HG03066 (cell line): ENCODE measurements around the gene OSBPL7.

Experiments
- ATAC-seq: cut with Tn5 transposase; IDR thresholded peaks from one replicate; pipeline ENCODE4 v1.9.1; 2021; ENCODE audit warnings: low read depth; ENCODE audit not compliant: unreplicated experiment

OSBPL7 gene

DNA sequence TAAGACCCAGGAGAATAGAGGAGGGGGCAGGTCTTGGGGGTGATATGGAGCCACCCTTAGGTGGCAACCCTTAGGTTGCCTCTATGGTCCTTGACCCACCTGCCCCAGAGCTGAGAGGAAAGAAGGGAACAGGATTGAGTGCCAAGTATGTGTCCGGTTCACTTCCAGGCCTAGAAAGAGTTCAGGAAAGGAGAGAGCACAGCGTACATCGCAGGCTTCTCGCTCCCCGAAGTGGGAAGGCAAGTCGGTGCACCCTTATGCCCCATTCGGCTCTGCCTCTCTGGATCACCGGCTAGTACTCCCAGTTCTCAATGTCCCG, 28.7 kb upstream of the OSBPL7 start:
- ATAC-seq, result no peak

DNA sequence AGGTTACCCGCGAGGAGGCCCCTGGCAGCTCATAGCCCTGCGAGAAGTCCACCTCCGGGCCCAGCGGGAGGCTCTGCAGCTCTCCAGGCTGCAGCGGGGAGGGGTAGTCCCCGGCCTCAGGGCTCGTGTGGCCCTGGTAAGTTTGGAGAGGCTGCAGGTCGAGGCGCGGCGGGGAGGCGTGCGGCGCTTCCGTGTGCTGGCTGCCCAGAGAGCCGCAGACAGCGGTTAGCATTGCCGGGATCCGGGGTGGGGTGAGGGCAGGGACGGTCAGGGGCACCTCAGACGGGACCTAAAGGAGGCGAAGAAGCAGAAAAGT, 26.6 kb upstream of the OSBPL7 start:
- ATAC-seq, result no peak

DNA sequence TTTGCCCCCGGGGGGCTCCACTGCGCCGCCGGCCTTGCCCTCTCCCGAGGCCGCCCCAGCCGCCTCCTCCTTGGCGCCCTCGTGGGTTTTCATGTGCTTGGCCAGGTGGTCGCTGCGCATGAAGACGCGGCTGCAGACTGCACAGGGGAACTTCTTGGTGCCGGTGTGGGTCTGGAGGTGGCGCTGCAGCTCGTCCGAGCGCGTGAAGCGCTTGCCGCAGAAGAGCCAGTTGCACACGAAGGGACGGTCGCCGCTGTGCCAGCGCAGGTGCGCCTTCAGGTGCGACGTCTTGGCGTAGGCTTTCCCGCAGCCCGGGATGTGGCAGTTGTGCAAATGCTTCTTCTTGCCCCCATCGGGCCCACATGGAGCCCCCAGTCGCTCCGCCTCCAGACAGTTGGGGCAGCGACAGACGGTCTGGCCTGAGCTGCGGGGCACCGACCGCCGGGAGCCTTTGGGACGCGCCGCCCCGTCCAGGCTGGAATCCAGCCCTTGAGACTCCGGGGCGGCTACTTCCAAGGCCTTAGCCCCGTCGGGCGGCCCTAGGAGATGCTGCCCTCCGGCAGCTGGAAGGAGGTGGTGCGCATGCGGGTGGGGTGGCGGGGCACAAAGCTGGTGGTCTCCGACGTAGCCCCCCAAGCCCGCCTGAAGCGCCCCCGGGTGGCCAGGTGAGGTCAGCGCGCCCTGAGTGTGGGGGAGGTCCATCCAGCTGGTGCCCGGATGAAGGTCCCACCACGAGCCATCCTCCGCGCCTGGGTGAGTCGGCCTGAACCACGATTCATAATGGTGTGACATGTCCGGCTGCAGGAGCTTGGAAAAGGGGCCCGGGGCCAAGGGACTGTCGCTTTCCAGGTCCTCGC, 26.0 kb upstream of the OSBPL7 start:
- ATAC-seq, result no peak

DNA sequence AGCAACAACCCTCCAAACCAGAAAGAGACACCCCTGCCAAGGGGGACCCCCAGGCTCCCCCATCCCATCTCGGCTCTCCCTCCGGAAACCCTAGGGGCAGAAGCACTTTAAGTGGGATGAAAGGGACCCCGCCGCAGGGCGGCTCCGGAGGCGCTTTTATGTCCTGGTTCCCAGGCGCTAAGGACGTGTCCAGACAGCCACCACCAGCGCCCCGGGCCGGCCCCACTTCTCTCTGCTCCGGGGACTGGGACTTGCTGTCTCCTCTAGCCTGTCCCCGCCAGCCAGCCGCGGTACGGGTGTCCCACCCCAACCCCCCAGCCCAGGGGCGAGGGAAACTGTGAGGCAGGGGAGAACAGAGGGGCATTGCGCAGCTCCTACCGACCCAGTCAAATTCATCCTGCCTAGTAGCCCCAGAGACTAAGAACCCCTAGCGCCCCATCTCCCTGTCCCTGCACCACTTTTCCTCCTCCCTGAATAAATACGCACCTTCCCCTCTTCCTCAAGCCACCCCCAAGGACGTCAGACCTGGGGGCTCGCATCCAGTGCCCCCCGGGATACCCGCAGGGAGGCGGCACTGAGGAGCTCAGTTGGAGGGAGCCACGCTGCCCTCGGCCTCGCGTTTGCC, 25.2 kb upstream of the OSBPL7 start:
- ATAC-seq, result no peak

DNA sequence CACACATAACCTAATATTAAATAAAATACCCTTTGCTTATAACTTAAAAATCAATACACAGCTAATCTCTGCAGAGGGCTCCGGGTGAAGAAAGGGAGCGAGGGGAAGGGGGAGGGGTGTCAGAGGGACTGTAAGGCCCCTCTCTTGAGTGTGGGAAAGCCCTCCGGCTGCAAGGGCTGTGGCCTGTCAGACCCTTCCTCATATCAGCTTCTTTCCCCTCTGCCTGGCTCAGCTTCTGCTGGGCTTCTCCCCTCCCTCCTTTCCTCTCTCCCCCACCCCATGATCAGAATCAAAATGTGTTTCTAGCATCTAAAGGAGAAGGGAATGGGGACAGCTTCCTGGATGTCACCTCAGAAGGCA, 24.1 kb upstream of the OSBPL7 start:
- ATAC-seq, result no peak

DNA sequence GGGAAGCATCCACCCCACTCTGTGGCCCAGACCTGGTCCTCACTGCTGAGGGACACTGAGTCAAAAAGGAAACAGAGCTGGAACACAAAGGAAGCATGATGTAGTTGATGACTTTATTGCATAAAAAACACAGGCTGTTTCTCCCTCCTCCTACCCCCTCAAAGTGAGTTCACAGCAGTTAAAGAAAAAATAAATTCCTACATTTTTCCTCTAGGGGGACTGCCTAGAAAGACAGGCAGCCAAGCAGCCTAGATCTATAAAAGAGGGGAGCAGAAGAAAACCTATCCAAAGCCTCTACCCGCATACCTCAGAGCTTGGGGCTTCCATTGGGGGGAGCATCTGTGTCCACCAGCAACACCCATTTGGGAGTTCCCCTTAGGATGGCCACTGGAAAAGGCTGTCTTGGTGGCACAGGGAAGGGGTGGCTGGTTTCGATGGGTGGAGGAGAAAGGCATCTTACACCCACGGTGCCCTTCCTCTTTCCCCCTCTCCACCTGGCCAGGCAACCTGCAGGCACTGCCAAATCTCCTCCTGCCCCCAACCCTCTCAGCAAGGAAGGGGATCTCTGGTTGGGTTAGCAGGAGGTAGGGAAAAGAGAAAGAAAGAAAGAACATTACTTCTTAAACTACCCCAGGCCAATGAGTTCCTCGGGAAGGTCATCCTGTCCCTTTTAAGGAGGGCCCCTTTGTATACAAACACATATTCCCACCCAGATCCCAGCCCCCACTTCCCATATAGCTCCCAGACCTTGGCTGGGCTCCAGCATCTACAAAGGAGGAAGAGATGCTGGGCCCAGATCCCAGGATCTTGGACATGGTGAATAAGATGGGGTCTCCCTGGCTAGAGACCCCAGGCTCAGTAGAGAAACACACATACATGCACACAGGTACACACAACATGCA, 23.5 kb upstream of the OSBPL7 start:
- ATAC-seq, result no peak

DNA sequence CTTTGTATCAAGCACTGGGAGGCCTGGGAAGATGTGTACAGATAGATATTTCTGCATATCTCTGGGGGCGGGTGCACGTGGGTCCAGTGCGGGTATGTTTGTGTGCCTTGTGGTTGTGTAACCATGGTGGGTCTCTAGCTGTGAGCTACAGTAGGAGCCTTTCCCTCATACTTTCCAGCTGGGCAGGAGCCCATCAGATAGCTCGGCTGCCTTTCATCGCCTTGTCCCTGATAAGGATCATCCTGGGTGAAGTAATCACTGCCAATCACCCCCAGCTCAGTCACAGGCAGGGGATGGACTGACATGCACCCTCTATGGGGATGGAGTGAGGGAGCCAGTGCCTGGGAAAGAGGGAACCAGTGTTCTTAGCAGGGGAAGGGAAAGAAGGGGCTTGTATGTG, 22.6 kb upstream of the OSBPL7 start:
- no peak for ATAC-seq

DNA sequence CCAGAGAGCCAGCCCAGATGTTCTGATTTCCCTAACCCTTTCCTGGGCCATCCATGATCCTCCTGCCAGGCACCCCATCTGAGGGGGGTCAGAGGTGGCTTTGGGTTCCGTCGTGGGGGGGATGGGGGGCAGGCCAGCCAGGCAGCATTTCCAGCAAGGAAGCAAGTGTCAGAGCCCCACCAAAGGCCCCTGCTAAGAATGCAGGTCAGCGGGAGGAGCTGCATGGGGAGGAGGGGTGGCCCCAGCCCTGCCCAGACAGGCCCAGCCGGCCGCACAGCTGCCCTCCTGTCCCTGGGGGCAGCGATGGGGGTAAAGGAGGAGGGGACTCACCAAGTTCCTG, 21.8 kb upstream of the OSBPL7 start:
- no peak for ATAC-seq

DNA sequence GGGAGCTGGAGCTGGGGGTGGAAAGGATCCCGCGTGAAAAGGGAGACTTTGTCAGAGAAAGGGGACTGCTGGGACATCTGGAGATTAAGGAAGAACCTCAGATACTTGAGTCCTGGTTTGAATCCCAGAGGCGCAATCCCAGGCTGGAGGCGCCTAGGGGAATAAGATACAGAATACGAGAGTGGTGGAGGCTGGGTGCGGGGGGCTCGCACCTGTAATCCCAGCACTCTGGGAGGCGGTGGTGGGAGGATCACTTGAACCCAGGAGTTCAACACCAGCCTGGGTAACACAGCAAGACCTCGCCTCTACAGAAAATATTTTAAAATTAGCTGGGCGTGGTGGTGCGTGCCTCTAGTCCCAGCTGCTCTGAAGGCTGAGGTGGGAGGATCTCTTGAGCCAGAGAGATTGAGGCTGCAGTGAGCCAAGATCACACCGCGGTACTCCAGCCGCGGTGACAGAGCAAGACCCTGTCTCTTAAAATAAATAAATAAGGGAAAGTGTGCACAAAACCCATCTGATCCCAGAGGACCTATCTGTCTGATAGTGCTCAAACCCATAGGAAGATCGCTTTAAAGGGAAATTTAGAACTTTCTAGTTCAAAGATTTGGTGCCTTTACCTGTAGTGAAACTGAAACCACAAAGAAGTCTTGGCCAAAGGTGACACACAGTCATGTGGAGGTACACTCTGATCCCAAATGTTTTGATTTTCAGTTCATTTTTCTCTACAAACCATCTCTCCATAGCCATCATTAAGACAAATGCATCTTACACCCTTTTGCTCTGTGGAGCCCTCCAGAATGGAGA, 20.1 kb upstream of the OSBPL7 start:
- ATAC-seq, result no peak

DNA sequence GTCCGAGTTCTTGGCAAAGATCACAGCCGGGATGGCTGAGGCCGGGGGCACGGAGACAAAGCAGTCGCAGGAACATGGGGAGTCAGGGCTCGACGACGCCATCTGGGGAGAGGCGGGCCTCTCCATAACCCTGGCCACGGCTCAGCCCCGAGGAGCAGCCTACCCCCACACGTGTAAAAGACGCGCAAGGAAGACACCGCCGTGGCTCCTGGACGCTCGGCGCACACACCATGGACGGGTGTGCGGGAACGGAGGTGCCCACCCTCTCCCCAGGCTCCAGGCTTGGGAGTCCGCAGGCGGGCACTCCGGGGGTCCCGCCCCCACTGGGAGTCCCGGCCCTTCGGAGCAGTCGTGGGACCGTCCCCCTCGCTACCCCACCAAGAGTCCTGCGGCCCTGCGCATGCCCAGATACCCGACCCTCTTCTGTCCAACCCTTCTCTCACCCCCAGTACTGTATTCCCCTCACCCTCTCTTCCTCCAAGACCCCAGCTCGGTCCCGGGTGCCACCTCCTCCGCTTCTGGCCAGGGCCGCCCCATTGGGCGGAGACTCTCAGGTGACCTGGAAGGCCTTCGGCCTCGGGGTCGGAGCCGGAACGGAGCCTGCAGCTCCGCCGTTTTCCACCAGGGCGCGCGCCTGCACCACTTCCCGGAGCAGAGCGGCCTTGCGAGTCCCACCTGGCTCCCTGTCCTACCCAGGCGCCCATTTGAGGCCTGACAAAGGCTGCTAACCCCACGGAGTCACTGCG, 19.3 kb upstream of the OSBPL7 start, which contains the start of gene SCRN2:
SCRN2 (minus strand) TSS at position 532 of the 746 bp plus-strand sequence; CDS start at position 102, 430 bp downstream.
- ATAC-seq, result no peak

DNA sequence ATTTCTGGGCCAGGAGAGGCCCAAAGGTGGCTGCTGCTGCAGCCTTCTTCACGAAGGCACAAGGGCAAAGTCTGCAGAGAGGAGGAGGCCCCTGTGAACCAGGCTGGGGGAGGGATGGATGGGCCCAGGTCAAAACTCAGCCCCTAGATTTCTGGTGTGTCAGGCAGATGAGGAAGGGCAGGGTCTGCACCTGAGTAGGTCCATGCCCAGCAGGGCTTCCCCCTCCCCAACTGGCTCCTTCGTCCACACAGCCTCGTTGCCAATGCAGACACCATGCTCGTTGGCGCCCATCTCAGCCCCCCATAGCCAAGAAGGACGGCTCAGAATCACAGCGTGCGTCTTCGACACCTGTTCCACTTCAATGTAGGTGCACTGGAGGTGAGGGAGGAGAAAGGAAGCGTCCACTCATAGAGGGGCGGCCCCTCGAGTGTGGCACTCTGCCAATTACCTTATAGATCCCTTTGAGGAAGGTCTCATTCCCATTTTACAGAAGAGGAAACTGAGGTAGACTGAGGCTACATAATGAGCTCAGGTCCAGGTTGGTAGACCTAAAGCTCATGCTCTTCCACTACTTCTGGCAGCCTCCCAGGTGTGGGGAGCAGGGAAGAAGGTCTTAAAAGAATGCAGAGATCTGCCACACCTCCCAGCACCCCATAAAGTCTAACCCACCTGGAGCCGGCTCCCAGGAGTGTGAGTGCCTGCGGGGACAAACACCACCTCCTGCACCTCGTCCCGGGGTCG, 18.6 kb upstream of the OSBPL7 start:
- ATAC-seq, result no peak

DNA sequence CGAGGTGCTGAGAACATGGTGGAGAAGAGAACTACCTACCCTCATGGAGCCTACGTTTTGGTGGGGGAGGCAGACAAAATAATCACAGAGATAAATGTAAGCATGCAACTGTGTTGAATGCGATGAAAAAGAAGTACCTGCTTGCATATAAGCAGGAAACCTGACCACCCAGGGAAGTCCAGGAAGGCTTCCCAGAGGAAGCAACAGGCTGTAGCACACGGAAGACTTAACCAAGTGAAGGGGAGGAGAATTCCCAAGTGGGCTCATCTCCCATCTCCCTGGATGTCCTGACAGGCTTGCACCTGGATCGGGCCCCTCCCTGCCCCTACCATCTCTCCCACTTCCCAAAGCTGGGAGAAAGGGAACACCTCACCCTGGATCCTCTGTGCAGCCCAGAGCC, 17.5 kb upstream of the OSBPL7 start:
- ATAC-seq, result no peak

DNA sequence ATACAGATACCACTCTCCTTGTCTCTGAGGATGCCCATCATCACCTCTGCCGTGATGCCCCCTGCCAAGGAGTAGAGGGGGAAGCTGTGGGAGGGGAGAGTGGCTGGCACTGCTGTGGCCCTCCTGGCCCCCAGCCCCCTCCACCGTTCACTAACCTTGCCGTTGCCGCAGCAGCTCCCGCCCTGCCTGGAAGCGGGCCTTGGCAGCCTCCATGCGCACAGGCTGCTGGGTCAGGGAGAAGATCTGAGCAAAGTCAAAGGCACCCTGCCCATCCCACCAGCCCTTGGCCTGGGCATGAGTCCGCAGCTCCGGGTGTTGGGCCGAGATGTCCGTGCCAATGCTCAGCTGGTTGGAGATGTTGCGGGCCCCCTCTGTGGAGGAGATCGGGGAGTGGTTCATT, 17.0 kb upstream of the OSBPL7 start:
- ATAC-seq, result no peak

DNA sequence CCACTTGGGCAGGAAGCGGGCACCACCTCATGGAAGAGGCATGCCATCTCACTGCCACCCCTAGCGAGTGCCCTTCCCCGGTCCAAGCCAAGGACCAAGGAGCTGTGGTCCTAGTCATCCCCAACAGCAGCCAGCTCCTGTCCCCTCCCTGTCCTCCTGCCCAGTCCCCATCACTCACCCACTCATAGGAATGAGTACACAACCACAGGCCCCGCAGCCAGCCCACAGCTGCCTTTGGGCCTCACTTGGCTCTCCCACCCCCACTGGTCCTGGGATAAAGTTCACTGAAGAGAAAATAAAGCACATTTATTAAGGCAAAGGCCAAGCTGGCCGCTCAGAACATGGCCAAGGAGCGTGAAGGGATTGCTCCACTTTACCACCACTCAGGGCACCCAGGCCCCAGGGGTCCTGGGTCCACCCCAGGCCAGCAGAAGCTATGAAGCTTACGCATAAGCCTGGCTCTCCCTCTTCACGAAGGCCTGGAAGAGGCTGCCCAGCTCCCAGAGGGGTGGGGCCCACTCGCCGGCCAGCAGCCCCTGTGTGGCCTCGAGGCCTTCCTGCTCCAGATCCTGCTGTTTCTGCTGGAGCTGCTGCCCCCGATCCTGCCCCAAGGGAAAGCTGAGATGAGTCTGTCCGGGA, 15.9 kb upstream of the OSBPL7 start:
- no peak for ATAC-seq

DNA sequence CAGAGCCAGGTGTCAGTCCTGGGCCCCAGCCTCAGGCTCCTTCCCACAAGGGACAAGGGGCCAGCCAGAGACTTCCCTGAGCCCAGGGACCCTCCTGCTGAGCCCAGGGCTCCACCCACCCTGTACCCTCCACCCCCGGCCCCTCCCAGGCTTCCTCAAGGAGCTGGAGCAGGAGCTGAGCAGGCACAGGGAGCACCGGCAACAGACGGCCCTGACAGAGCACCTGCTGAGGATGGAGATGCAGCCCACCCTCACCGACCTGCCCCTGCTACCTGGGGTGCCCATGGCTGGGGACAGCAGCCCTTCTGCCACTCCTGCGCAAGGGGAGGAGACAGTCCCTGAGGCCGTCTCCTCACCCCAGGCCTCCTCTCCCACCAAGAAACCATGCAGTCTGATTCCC, 15.0 kb upstream of the OSBPL7 start:
- ATAC-seq, result no peak

DNA sequence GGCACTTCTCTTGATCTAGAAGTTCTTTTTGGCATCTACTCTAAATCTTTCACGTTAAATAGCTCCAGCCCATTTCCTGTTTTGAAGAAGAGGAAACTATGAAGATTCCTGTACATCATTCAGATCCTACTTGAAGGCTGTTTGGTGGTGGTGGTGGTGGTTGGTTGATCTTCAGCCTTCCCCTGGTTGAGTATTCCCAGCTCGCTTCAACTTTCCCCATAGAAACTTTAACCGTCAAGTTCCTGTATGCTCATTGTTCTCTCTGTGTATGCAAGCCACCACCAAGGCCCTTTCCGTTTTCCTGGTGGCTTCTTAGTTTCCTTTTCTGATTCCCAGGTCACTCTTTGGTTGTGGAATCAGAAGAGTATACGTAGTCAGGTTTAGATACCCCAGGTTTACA, 13.2 kb upstream of the OSBPL7 start:
- no peak for ATAC-seq

DNA sequence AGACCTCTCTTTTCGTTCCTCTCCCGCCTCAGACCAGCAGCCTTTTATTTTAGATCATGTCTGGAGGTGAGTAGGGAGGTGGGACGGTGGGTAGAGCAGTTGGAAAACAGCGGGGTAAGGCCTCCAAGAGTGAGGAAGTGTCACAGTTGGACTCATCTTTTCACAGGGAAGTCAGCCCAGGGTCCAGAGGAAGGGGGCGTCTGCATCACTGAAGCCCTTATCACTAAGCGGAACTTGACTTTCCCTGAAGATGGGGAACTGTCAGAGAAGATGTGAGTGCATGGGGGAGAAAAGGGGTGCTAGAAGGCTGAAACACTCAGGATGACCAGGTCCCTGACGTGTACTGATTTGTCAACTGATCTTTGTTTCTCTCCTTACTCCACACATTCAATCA, 10.3 kb upstream of the OSBPL7 start:
- ATAC-seq, result no peak

DNA sequence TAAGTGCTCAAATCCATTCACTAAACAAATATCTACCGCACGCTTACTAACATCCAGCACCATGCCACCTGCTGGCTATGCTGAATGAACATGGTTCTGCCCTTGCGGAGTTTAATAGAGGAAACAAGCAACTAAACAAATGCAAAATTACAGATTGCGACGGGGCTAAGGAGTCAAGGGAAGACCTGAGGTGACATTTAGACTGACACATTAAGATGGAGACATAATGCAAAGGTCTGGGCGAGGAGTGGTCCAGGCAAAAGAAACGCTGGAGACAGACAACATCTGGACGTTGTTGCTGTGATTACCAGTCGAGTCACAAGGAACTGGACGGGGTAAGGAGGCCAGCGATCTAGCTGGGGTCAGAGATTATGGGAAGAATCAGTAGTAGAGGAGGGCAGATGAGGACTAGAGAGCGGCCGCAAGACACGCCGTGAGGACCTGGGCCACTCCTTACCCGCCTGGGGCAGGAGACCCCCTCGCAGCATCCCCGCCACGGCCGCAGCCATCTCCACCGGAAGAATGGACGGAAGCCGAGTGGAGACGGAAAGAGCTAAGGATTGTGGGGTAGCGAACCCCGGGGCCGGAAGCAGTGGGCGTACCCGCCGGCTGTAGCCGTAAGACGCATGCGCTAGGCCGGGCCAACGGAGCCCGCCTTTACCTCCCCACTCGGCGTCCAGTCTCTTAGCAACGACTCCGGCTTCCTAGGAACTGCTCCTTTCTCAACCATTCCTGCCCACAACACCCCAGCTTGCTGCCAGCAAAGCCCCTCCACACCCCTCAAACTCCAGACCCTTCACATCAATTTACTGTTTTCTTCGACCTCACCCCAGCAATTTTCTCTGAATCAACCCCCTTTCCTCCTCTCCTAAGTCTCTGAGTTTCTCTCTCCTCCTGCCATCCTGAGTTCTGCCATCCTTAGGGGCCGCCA, 9.7 kb upstream of the OSBPL7 start, which contains the start of the genes LRRC46 and MRPL10:
LRRC46 (plus strand) TSS at position 668 of the 931 bp plus-strand sequence. CDS start 320 bp downstream, outside the sequence.
MRPL10 (minus strand) TSS at position 539 of the 931 bp plus-strand sequence; CDS start at position 509, 30 bp downstream.
- peak; percentile 84 for ATAC-seq
